Middle frontal gyrus (tissue), 1 donor: Measurements from ENCODE around the gene NLRP6.

Experiments
- DNase-seq: peaks from one replicate; pipeline ENCODE4 v3.0.0-alpha.2; 2015; ENCODE audit warnings: low spot score; ENCODE audit errors: extremely low spot score

The NLRP6 gene

DNA sequence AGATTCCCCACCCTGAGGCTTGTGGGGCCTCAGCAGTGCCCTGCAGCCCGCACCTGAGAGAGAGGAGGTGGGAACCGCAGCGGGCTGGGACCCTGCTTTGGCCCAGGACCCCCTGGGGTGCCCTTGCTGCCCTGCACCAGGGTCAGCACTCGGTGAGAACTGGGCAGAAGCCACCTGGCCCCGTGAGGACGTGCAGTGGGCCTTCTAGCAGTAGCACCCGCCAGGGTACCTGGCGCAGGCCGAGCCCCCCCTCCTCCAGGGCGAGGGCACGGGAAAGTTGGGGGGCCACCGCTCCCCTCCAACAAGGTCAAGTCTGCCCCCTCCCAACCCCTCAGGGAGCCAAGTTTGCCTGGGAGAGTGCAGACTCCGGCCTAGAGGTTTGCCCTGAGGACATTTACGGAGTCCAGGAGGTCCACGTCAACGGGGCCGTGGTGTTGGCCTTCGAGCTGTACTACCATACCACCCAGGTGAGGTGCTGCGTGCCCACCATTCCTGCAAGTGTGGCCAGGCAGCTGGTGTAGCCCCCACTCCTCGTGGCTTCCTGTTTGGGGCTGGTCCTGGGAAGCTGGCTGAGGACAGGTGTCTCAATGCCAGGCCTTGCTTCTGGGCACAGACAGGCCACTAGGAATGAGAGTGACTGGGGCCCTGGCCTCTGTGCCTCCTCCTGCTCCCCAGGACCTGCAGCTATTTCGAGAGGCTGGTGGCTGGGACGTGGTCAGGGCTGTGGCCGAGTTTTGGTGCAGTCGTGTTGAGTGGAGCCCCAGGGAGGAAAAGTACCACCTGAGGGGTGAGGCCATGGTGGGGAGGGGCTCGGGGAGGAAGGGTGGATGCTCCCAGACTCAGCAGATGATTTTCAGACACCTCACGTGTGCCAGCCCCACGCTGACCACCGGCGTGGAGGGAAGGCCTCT is 14.3 kb downstream of the NLRP6 start:
- no peak for DNase-seq

DNA sequence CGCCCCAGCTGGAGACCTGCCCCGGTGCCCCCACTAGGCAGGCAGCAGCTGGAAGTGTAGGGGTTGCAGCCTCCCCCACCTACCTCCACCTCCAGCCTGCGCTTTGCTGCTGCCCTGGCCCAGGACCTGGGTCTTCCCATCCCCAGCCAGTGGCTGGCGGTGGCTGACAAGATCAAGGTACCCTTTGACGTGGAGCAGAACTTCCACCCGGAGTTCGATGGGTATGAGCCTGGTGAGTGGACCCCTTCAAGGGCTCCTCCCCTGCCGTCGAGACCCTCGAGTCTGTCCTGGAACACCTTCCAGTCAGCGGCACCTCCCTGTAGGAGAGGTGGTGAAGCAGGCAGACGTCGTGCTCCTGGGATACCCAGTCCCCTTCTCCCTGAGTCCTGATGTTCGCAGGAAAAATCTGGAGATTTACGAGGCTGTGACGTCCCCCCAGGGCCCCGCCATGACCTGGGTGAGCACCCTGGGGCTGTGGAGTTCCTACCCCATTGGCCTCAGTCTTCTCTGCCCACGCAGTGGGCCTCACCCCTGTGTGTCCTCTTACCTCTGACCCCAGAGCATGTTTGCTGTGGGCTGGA is 15.2 kb downstream of the NLRP6 start:
- no peak for DNase-seq

DNA sequence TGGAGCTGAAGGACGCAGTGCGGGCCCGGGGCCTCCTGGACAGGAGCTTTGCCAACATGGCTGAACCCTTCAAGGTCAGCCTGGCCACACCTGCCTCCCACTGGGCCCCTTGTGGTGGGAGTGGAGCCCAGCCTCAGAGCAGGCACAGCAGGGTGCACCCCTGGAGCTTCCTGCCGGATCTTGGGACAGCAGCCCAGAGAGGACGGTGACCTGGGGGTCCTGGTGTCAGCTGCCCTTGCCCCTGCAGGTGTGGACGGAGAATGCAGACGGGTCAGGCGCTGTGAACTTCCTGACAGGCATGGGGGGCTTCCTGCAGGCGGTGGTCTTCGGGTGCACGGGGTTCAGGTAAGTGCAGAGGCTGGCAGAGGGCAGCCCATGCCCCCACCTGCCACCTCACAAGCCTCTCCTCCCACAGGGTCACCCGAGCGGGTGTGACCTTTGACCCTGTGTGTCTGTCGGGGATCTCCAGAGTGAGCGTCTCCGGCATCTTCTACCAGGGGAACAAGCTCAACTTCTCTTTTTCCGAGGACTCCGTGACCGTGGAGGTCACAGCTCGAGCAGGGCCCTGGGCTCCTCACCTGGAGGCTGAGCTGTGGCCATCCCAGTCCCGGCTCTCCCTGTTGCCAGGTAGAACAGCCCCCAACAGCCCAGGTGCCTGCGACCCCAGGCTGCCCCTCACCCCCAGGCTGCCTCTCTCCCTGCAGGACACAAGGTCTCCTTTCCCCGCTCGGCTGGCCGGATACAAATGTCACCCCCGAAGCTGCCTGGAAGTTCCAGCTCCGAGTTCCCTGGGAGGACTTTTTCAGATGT is 15.8 kb downstream of the NLRP6 start:
- DNase-seq: no peak

DNA sequence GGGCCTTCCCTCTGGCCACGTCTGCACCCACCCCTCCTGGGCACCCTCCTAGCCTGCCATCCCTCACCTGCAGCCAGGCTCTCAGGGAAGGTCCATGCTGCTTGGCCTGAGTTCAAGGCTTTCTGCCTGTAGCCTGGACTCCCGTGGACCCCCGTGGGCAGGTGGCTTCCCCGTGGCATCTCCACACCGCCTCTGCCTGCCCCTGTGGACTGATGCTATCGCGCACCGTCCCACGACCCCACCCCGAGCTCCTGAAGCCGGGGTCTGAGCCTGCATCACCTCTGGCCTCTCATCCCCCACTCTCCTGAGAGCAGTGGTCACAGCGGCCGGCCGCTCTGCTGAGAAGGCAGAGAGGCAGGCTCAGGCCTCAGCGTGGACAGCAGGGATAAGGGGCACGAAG is 16.6 kb downstream of the NLRP6 start:
- DNase-seq: no peak

DNA sequence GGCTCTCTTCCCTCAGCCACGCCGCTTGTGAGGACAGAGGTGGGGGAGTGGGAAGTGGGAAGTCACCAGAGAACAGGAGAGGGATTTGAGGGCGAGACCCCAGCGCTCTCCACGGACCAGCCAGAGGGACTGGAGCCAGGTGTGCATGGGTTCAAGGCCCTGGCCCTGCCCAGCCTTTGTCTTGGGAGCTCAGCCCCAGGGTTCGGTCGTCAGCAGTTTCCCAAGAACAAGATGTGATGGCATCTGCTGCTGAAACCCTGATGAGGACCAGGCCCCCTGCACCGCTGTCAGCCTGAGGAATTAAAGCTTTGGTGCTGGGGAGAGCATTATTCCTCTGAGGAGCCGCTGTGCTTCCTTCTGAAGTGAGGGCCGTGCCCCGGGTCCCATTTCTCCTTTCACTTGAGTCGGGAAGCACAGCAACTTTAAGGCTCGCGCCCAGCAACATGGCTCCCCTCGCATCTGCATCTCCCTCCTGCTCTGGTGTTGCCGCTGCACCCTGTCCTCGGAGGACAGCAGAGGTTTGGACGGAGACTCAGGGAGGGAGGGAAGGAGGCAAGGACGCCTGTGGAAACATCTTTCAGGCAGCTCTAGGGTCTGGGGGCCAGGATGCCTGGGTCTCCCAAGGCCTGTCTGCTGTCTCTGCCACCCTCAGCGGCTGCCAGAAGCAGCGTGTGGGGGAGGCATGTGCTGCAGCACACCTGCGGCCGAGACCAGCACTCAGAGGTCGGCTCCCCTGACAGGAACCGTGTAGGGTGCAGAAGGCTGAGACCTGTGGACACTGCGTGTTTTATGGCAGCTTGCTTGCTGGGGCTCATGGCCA is 17.4 kb downstream of the NLRP6 start:
- no peak for DNase-seq

DNA sequence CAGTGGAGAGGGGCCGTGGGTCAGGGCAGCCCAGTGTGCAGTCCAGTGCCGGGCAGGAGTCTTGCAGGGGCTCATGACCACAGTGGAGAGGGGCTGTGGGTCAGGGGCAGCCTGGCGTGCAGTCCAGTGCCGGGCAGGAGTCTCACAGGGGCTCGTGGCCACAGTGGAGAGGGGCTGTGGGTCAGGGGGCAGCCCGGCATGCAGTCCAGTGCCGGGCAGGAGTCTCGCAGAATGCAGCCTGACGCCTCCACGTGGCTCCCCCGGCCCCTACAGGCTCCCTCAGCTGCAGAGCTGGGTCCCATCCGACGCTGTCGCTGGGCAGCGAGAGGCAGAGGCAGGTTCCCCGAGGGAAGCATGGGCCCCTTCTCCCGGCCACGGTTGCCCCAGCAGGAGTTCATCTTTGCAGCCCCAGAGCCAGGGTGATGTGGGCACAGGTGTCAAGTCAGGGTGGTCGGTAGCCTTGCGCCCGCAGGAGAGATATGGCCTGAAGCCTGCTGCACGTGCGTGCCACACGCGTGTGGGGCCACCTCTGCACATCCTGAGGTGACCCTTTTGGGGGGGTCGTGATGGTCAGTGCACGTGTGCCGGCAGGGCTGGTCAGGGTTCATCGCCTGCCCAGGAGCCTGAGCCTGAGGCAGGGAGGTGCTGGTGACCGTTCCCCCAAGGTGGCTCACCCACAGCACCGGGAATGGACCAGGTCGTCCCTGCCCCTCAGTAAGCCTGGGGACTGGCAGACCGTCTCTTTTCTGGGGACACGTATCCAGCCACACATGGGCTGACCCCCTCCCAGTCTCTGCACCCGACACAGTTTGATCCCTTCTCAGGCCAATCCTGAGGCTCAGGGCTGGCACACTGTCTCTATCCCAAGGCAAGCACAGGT is 18.2 kb downstream of the NLRP6 start:
- no peak for DNase-seq

DNA sequence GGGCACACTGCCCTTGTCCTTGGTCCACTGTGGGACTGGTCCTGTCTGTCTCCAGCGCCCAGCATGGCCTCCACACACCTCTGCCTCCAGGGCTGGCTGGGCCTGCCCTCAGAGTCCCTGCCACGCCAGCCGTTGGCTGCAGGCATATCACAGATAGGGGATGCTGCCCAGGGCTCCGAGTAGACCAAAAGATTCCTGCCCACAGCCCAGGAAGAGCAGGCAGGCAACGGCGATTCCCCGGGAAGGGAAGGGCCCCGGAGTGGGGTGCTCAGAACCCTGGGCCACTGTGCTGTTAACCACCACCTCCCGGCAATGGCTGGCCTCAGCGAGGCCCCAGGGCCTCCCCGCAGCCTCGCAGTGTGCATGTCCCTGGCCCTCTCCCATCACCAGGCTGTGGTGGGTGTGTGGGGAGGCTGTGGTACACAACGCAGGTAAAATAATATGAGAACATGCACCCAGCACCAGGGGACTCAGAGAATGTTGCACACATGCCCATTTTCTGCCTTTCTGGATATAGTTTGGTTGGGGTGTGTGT is 18.9 kb downstream of the NLRP6 start:
- DNase-seq: no peak

DNA sequence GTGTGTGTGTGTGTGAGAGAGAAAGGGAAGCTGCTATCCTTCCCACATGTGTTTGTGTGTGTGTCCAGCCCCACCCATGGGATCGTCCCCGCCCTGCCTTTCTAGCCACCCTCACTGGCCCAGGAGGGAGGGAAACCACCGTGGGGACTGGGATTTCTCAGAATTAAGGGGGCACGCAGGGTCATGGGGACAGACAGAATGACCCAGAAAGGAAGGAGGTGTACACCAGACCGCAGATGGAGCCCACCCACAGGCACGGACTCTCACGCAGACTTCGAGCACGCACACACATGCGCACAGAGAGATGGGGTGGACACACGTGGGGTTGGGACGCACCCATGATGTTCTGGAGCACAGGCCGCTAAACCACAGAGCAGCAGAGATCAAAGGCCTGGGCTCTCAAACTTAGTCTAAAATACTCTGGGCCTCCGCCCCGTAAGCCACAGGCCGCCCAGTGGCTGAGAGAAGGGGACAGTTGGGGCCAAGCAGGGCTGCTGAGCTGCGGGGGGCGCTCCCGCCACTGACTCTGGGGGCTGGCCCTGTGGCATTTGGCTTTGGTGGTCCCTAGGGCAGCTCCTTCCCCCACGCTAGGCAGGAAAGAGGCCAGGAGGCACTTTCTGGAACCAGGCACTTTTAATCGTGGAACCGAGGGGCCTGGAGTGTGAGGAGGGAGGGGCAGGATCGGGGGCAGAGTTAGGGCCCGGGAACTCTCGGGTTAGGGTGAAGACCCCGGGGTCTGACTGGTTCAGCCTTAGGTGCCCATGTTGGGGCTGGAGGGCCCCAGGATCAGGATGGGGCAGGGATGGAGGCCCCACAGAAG is 19.6 kb downstream of the NLRP6 start:
- no peak for DNase-seq

DNA sequence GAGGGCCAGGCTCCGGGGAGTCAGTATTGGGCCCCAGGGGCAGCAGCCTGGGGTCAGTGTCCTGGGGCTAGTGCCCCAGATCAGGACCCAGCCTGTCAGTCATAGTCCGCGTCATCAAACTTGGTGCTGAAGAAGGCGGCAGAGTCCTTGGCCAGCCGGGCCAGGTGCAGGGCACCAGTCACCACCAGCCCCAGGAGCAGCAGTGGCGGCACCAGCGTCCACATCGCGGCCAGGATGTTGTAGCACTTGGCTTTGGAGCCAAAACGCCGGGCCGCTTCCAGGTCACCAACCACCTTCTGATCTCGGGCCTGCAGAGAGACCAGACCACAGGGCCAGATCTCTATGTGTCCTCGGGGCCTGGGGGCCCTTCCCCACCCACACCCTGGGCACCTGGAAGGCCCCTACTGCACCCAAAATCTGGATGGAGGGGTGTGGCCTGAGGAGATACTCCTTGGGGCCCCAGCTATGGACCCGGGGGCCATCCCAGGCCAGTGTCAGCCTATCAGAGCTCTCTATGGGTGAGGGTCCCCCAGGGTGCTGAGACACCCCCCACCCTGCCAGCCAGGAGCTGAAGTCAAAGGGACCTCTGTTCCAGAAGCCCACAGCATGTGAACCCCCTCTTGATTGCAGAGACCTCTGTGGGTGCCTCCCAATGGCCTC is 20.3 kb downstream of the NLRP6 start:
- DNase-seq: no peak

DNA sequence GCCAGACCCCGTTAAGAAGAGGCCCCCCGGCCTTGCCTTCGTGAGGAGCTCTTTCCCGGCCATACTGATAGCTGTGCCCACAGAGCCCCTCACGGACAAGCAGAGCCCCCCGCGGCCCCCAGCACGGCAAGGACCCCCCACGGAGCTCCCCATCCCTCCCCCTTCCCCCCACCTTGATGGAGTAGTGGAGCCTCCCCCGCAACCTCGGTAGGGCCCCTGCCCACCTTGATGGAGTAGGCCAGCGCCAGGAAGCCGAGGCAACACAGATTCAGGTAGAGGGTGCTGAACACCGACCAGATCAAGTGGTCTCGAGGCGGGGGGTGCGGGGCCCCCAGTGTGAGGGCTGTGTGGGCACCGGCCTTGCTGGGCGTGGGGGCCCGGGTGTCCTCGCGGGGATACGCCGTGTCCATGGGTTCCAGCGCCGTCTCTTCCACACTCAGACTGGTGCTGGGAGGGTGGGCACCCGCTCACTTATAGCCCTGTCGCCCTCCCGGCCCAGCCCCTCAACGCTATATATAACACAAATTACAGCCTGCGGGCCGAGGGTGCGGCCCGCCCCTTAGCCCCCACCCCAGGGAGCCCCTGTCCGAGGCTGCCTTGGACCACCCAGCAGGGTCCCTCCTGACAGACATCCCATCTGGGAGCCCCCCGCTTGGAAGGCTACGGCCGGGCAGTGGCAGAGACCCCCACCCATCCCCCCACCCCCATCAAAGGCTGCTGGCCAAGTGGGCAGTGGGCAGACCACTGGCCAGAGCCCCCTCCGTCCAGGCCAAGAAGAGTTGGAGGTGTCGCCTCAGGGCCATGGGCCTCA is 21.1 kb downstream of the NLRP6 start, which contains the start of gene IFITM5:
TSS of gene IFITM5 (minus strand) at position 446 of the 811 bp plus-strand sequence. CDS start at position 410, 36 bp downstream.
- no peak for DNase-seq

DNA sequence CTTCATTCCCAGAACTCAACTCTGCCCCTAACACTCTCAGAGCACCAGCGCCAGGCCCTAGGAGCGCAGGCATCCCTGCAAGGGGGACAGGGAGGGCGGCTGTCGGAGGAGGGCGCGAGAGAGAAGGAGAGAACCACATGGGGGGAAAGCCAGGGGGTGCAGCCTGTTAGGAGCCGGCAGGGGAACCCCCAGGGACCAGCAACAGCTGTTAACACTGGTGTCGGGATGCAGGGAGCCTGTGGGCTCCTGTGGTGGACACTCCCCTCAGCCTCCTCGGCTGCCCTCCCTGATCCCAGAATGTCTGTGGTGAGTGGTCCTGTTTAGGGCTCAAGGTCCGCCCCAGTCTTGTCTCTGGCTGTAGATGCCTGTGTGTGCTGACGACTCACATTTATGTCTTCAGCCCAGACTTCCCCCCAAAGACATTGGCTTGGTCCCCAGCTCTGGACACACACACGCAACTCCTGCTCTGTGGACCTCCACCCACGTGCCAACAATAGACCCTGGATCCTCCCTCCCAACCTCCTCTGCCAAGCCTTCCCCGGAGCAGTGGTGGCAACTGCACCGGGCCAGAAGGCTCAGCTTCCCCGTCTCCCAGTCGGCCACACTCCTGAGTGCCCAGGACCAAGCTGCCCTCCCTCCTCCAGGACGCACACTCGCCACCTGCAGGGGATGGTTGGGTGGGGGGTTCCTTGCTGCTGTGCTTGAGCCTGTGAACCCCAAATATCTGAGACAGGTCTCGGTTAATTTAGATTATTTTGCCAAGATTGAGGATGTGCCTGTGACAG is 21.9 kb downstream of the NLRP6 start:
- DNase-seq: no peak

DNA sequence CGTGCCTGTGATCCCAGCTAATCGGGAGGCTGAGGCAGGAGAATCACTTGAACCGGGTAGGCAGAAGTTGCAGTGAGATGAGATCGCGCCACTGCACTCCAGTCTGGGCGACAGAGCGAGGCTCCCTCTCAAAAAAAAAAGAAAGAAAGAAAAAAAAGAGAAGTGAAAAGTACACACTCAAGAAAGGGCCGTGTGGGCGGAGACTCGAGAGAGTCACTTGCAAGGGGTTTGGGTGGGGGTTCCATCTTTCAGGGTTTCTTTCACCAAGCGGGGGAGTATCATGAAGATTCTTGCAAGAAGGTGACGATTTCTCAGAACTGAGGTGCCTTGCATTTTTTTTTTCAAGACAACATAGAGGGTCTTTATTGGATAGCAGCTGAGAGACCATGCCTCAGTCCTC is 25.2 kb downstream of the NLRP6 start:
- DNase-seq: no peak

DNA sequence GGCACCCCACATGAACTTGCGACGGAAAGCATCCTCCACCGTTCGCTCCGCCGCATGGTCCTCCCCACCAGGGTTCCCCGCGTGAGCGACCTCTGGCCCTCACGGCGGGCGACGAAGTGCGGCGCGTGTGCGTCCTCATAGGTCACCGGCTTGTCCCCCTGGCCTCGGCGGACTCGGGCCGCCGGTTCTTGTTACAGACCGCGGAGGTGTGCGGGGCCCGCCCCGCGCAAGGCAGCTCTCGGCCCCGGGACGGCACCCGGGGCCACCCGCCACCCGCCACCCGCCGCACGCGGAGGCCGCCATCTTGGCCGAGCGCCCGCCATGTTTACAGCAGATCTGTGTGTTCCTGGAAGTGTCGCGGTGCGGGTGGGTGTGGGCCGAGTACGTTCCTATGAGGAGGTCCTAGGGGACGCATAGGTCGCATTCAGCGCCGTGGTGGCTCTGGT is 25.9 kb downstream of the NLRP6 start:
- no peak for DNase-seq

DNA sequence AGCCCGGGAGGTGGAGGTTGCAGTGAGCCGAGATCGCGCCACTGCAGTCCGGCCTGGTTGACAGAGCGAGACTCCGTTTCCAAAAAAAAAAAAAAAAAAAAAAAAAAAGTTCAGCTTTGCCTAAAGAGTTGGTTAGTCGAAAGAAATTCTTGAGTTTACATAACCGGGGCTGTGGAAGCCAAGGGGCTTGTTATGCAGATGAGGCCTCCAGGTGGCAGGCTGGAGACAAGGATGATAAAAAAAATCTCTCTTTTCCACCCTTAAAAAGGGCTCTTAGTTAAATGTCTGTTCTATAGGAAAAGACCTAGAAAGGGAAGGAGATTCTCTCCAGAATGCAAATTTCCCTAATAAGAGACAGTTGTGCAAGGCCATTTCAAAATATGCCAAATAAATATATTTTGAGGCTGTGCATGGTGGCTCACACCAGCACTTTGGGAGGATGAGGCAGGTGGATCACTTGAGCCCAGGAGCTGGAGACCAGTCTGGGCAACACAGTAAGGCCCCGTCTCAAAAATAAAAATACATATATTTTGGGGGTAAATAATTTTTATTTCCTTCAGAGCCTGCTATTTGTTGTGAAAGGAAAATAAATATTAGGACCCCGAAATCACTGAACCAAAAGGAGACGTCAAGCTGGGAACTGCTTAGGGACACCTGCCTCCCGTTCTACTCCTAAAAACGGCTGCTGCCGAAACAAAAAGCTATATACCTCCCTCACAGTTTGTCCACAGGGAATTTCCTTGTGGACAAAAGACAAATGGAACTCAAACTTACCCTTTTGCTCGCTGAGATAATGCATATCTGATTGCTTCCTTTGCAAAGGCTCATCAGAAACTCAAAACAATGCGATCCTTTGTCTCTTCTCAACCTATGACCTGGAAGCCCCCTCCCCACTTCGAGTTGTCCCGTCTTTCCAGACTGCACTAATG is 27.0 kb downstream of the NLRP6 start:
- DNase-seq: peak; percentile 38

DNA sequence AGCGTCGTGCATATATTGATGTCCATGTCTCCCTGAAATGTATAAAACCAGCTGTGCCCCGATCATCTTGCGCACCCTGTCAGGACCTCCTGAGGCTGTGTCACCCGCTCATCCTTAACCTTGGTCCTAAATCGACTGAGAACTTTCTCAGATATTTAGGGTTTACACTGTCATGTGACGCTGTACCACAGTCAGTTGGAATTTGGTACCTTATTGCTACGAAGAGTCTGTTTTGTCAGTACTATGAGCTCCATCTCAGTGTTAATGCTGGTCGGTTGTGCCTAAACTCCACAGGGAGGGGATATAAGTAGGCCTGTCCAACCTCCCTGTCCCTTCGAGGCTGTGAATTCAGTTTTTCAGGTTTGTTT is 27.6 kb downstream of the NLRP6 start:
- DNase-seq: no peak
